Fibroblast of lung (primary cell): ENCODE results near the gene AFAP1L1.

Source experiments
- EZH2 ChIP-seq: IDR thresholded peaks from 2 replicates; pipeline ENCODE4 v1.5.1; 2012; ENCODE audit warnings: low read length, control low read depth, mild to moderate bottlenecking; ENCODE audit errors: missing control alignments
- TF ChIP-seq, protein P1 (sequence below), 2 donors: IDR thresholded peaks in 1 of 2; conservative IDR thresholded peaks in 1 of 2; 1 replicate in 1 of 2; 2 replicates in 1 of 2; pipeline ENCODE4 v1.5.1; 2011 to 2012; ENCODE audit warnings: low read length in 2 of 2, control low read depth in 1 of 2, inconsistent platforms in 1 of 2, low read depth in 1 of 2, mild to moderate bottlenecking in 1 of 2

DNA sequence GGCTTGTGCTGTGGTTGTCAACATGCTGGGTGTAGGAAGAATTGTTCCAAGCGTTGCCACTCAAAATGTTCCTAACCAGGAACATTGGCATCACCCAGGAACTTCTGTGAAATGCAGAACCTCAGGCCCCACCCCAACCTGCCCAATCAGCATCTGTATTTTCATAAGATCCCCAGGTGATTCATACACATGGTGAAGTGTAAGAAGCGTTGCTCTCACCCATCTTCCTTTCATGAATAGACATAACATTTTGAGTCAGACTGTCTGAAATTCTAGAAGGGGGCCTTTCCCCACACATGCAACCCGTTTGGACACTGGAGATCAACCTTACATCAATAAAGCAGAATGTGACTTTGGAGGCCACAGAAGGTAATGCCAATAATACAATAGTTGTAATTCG lies 9.3 kb upstream of the AFAP1L1 start:
- TF ChIP-seq, protein P1, sequence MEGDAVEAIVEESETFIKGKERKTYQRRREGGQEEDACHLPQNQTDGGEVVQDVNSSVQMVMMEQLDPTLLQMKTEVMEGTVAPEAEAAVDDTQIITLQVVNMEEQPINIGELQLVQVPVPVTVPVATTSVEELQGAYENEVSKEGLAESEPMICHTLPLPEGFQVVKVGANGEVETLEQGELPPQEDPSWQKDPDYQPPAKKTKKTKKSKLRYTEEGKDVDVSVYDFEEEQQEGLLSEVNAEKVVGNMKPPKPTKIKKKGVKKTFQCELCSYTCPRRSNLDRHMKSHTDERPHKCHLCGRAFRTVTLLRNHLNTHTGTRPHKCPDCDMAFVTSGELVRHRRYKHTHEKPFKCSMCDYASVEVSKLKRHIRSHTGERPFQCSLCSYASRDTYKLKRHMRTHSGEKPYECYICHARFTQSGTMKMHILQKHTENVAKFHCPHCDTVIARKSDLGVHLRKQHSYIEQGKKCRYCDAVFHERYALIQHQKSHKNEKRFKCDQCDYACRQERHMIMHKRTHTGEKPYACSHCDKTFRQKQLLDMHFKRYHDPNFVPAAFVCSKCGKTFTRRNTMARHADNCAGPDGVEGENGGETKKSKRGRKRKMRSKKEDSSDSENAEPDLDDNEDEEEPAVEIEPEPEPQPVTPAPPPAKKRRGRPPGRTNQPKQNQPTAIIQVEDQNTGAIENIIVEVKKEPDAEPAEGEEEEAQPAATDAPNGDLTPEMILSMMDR (conservative IDR thresholded peaks at IDR 0.05 in 1 of 2, IDR thresholded peaks at IDR 0.05 in 1 of 2; ENCODE audit: low read depth in 1 of 2, low read length in 2 of 2): no peak
- no peak for TF ChIP-seq EZH2
